GM20000 (cell line): Measurements from ENCODE around the gene PEF1.

Experiments used
- DNase-seq: peaks from one replicate; pipeline ENCODE4 v3.0.0; 2012; ENCODE audit warnings: low spot score
- TF ChIP-seq, protein P1 (sequence below): IDR thresholded peaks from 2 replicates; pipeline ENCODE4 v1.5.1; 2012; ENCODE audit warnings: mild to moderate bottlenecking, control low read depth; ENCODE audit errors: extremely low read depth, missing control alignments

PEF1 gene

DNA sequence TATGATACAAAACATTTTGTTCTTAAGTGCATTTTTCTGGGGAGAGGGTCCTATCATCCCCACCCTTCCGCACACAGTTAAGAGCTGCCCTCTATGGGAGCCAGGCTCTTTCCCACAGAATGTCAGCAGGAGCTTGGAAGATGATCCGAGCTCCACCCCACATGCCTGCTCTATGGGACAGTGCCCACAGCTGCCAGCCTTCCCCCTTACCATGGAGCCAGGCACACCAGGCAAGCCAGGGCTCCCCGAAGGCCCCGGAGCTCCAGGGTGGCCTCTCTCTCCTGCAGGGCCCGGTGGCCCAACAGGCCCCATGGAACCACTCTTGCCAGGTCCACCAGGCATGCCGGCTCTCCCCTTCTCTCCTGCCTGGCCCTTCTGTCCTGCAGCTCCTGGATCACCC is 10.4 kb upstream of the PEF1 start:
- DNase-seq, result no peak
- TF ChIP-seq, protein P1, sequence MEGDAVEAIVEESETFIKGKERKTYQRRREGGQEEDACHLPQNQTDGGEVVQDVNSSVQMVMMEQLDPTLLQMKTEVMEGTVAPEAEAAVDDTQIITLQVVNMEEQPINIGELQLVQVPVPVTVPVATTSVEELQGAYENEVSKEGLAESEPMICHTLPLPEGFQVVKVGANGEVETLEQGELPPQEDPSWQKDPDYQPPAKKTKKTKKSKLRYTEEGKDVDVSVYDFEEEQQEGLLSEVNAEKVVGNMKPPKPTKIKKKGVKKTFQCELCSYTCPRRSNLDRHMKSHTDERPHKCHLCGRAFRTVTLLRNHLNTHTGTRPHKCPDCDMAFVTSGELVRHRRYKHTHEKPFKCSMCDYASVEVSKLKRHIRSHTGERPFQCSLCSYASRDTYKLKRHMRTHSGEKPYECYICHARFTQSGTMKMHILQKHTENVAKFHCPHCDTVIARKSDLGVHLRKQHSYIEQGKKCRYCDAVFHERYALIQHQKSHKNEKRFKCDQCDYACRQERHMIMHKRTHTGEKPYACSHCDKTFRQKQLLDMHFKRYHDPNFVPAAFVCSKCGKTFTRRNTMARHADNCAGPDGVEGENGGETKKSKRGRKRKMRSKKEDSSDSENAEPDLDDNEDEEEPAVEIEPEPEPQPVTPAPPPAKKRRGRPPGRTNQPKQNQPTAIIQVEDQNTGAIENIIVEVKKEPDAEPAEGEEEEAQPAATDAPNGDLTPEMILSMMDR, result no peak

DNA sequence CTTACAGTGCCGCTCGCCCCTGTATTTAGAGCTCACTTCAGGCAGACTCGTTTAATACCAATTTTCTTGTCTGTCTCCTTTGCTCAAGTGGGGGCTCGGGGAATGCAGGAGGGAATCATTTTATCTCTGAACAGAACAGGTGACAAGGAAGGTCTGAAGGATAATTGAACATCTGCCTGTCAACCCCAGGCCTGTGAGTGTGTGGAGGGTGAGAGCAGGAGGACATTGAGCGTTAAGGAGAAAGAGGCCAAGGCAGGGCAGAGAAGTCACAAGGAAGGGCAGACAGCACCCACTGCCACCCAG is 9.7 kb upstream of the PEF1 start:
- DNase-seq, result no peak
- TF ChIP-seq, protein P1, result no peak

DNA sequence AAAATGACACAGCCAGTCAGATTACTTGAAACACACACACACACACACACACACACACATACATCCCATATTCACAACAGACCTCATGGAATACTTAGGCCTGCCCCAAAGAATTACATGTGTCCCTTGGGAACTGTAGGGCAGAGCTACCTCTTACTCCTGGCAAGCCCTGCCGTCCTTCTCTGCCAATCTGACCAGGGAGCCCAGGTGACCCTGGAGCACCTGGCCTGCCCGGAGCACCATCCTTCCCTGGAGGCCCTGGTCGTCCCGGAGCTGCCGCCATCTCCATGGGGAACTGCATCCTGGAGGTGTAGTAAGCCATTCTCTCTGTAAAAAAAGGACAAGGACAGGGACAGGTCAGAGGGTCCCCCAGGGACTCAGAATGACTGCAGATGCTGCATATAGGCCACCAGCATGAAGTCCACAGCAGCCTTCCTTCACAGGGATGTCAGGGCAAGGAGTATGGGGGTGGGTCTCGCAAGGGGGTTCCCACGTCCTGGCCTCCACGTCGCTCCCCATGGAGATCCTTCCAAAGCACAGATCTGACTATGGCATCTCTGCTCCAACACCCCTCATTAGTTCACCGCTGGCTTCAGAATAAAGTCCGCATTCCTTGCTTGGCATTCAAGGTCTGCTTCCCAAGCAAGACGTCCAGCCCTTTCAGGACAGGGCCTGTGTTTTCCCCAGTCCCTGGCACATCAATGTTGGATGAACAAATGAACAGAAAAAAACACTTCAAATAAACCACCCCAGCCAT is 9.2 kb upstream of the PEF1 start:
- TF ChIP-seq, protein P1, result no peak
- no peak for DNase-seq

DNA sequence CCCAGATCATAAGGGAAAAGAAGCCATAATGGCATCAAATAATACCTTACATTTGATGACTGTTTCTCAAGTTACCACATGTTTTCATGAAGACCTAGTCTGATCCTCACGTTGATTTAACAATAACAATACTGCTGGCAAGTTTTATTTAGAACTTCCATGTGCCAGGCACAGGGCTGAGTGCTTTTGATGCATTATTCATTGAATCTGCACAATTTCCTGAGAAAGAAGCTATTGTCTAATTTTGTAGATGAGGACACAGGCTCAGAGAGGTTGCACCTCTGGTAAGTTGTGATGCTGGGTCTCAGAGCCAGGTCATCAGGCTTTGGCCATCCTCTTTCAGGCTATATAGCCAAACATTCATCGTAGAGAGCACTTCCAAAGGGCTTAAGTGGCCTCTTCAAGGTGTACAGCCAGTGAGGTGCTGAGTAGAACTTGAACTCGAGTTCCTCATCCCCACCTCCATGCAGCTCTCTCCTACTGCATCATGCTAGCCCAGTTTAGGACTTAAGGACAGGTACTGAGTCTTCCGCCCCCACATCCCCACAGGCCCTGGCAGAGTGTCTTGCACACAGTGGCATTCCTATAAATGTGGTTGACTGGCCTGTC is 8.3 kb upstream of the PEF1 start:
- DNase-seq, result no peak
- TF ChIP-seq, protein P1, result no peak

DNA sequence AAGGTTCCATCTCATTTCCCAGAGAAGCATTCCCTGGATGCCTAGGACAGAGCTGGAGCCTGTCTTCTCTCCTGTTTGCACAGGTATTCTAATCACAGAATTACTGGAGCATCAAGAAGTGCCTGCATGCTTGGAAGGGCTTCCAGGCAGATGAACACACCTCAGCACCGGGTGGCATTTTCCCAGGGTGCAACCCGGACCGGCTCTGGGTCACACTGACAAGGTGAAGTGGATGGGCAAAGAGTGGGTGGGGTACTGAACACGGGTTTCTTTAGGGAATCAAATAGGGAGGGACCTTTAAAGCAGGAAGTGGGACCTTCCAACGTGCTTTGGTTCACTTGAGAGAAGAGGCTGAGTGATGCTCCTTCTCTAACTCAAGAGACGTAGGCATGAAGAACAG is 7.1 kb upstream of the PEF1 start:
- TF ChIP-seq, protein P1, result no peak
- no peak for DNase-seq

DNA sequence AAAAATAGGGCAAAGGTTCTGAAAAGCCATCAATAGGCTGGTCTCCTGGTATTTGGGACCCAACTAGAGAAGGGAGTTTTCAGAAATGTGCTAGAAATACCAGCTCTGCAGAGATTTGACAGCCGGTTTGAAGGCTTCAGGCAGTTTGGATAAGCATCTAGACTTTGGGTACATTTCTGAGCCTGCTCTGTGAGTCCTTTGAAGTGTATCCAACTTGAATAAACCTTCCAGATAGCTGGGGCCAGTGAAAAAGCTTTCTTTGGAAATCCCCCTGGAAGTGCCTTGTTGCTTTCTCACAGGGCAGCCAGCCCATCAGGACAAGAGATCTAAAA is 6.4 kb upstream of the PEF1 start:
- TF ChIP-seq, protein P1, result no peak
- no peak for DNase-seq

DNA sequence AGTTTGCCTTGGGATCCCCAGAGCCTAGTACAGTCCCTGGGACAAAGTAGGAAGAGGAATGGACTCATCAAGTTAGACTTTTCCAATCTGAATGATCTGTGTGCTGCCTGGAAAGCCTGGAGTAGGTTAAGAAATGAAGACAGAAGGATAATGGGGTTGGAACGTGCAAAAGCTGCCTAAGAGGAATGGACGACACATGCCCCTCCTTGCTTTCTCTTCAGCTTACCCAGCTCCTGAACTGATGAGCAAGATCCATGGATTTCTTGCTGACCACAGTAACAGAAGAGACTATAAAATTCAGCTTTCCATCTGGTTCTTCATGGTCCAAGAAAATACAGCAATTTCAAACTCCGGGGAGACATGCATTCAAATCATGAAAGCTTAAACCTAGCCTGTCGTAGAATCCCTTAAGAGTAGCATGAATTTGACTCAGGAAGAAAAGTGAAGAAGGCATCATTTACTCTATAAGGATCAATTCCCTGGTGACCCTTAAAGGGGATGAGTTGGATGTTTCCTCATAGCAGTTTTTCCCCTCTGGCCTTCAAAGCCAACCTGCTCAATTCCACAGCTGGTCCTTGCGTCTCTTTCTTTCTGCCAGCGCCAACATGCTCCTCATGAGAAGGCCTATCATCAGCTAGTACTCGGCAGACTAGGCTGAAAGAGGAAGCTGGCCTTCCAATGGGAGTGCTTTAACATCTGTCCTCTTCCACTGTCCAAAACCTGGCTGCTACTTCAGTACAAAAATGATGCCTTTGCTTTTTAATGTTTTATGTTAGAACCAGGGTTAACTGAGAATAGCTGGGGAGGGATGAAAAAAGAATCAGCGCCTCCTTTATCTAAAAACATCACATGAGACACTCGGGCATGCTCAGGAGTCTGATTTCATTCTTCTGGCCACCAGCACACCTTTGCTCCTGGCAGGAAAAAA is 5.7 kb upstream of the PEF1 start:
- no peak for DNase-seq
- TF ChIP-seq, protein P1, result no peak
